Fibroblast of pulmonary artery (primary cell): ENCODE measurements around the gene ATG2B.

Source experiments
- DNase-seq: peaks from one replicate; pipeline ENCODE4 v3.0.0-alpha.2; 2010; ENCODE audit warnings: low read depth
- H3K4me3 ChIP-seq: replicated peaks from 2 replicates; pipeline ENCODE4 v1.5.1; 2011; ENCODE audit warnings: low read depth, mild to moderate bottlenecking, control low read depth, low read length, moderate library complexity
- CTCF ChIP-seq: IDR thresholded peaks from 2 replicates; pipeline ENCODE4 v1.5.1; 2011; ENCODE audit warnings: mild to moderate bottlenecking, control low read depth, low read length, inconsistent platforms; ENCODE audit errors: missing control alignments

ATG2B gene

GRCh38 chr14:96257900-96258299, 105.2 kb downstream of the ATG2B start:
- TF ChIP-seq CTCF: no peak
- DNase-seq: no peak
- H3K4me3 ChIP-seq: no peak overlapping the region

GRCh38 chr14:96257056-96257455, 106.1 kb downstream of the ATG2B start:
- DNase-seq: no peak
- TF ChIP-seq CTCF: no peak
- H3K4me3 ChIP-seq: peak overlapping the region; percentile 5

- DNase-seq: no peak
- peak; percentile 7 for TF ChIP-seq CTCF
- peak overlapping the region; percentile 21 for H3K4me3 ChIP-seq
Observed at GRCh38 chr14:96256407-96256806, 106.7 kb downstream of the ATG2B start.

GRCh38 chr14:96255501-96256366, 107.4 kb downstream of the ATG2B start, which contains the start of gene BDKRB1:
Gene BDKRB1 (plus strand): TSS chr14:96256210. CDS start chr14:96263683, 7,473 bp downstream.
- DNase-seq: peak; percentile 83
- no peak for TF ChIP-seq CTCF
- H3K4me3 ChIP-seq: peak within 1 kb of the TSS; percentile 21

GRCh38 chr14:96254687-96255086, 108.5 kb downstream of the ATG2B start:
- TF ChIP-seq CTCF: no peak
- DNase-seq: no peak
- no peak overlapping the region for H3K4me3 ChIP-seq

GRCh38 chr14:96252999-96253539, 110.1 kb downstream of the ATG2B start:
- no peak for TF ChIP-seq CTCF
- DNase-seq: peak; percentile 90
- no peak overlapping the region for H3K4me3 ChIP-seq
